Pulmonary artery endothelial cell (primary cell): Measurements from ENCODE around the gene DISC1. TPM values are rescaled to one million over a fixed set of nuclear protein-coding genes. Genes with fewer than 3 reads are reported as not detected.

Experiments
- DNase-seq: peaks from one replicate; pipeline ENCODE4 v3.0.0-alpha.2; 2011; ENCODE audit warnings: low read depth, low spot score
- total RNA-seq: library from RNA; depleted of rRNA; stranded (reverse); fragments of >200 nt; gene quantifications from 2 replicates; pipeline ENCODE4 v1.2.3, GENCODE V29; 2014

DISC1 gene
- total RNA-seq, 1 donor from 2014 or later: 10.9 TPM

GRCh38 chr1:232074265-232074664, 447.7 kb downstream of the DISC1 start:
- no peak for DNase-seq

- DNase-seq: no peak
Measured at GRCh38 chr1:232077809-232078208, 451.2 kb downstream of the DISC1 start.

GRCh38 chr1:232084584-232085223, 458.1 kb downstream of the DISC1 start:
- no peak for DNase-seq

GRCh38 chr1:232090816-232091215, 464.2 kb downstream of the DISC1 start:
- DNase-seq: no peak

Other genes starting within 250 kb of the DISC1 start
- gene EGLN1, start 204.5 kb upstream of the DISC1 start, total RNA-seq: 72.6 and 73.7 TPM in 2 replicates
- gene TSNAX, start 98.1 kb upstream of the DISC1 start, total RNA-seq: 28.5 and 36.9 TPM in 2 replicates